Measurements from ENCODE around the gene SLC39A11.

The SLC39A11 gene

DNA sequence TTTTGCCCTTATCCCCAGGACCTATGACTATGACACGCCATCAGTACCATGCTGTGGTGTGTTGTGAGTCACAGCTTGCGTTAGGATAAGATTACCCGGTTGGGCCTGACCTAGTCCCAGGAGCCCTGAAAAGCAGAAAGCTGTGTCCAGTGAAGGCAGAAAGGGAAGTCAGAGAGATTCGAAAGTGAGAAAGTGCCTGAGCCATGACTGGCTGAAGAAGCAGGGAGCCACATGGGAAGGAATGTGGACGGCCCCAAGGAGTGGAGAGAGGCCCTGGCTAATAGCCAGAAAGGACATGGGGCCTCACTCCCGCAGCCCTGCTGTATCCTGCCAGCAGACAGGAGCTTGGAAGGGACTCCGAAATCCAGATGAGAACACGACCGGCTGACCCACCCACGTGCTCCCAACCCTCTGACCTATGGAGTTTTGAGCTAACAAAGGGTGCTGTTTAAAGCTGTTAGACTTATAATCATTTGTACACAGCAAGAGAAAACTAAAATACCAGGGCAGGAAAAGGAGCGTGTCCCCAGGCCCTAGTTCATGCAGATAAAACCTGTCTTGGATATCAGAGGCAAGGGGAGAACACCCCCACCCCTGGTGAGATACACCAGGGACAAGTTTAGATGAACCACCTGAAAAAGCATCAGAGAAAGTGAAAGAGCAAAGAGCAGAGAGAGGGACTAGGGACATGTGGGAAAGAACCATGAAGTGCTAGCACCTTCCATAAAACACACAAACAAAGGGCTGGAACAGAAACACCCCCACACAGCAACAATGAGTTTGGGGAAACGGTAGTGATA is 115.3 kb downstream of the SLC39A11 start:
- DNase-seq (ENCODE audit: low read depth in 2 of 2), result no peak

DNA sequence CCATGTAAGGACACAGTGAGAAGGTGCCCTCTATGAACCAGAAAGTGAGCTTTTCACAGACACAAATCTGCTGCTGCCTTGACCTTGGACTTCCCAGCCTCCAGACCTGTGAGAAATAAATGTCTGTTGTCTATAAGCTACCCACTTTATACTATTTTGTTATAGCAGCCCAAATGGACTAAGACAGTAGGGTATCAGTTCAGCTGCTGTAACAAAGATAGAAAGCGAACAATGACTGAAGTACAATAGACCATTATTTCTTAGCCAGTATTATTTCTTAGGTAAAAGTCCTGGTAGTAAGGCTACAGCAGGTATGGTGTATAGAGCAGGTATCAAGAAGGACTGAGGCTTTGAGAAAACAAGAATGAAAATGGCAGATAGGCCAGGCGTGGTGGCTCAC is 117.0 kb downstream of the SLC39A11 start:
- no peak for DNase-seq (ENCODE audit: low read depth in 2 of 2)

GRCh38 chr17:72974605-72975232 is 117.8 kb downstream of the SLC39A11 start:
- no peak for DNase-seq (ENCODE audit: low read depth in 2 of 2)

GRCh38 chr17:72972263-72972951 is 120.1 kb downstream of the SLC39A11 start:
- DNase-seq (ENCODE audit: low read depth in 2 of 2), result no peak

DNA sequence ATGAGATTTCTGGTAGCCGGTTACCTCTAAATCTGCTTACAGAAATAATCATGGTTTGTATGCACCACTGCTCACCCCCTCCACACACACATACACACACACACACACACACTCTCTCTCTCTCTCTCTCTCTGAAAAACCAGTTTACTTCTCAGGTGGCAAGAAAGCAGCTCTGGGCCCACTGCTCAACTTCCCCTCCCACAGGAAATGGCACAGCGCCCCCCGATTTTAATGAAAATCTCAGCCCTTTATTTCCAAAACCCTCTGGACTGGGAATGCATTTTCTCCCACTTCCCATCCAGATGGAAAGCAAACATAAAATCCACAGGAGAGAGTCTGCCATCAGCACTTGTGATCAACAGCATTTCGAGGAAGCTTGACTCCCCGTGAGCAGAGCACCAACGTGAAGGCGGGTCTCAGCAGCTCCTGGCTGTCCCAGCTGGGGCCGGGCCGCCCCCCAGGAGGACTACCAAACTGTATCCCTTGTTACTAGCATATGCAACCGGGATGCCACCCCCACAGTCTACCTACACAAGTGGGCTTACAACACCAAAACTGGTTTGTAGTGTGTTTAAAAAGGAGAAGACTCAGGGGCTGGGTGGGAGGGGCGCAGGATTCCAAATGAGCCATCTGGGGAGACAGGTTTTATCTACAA is 121.1 kb downstream of the SLC39A11 start:
- no peak for DNase-seq (ENCODE audit: low read depth in 2 of 2)

GRCh38 chr17:72970797-72971196 is 121.7 kb downstream of the SLC39A11 start:
- DNase-seq (ENCODE audit: low read depth in 2 of 2), result no peak

DNA sequence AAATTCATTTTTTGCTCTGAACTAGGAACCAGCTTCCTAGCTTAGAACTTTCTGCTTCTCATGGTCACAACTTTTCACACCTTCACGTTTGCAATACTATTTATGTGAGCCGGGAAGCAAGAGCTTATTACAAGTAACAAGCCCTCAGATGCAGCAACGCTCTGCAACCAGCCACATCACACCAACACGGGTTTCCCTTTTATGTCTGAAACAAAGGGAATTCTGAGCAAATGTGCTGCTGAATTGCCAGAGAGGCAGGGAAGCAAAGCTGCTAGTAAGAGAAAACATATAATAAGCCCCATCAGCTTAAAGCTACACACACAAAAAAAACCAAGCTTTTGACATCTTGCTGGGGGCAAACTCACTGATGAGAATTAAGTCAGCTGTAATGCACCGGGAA is 122.2 kb downstream of the SLC39A11 start:
- DNase-seq (ENCODE audit: low read depth in 2 of 2), result no peak

GRCh38 chr17:72969293-72969906 is 123.1 kb downstream of the SLC39A11 start:
- DNase-seq (ENCODE audit: low read depth in 2 of 2), result no peak

GRCh38 chr17:72968798-72969197 is 123.7 kb downstream of the SLC39A11 start:
- DNase-seq (ENCODE audit: low read depth in 2 of 2), result no peak

GRCh38 chr17:72967977-72968585 is 124.4 kb downstream of the SLC39A11 start:
- DNase-seq (ENCODE audit: low read depth in 2 of 2), result no peak

DNA sequence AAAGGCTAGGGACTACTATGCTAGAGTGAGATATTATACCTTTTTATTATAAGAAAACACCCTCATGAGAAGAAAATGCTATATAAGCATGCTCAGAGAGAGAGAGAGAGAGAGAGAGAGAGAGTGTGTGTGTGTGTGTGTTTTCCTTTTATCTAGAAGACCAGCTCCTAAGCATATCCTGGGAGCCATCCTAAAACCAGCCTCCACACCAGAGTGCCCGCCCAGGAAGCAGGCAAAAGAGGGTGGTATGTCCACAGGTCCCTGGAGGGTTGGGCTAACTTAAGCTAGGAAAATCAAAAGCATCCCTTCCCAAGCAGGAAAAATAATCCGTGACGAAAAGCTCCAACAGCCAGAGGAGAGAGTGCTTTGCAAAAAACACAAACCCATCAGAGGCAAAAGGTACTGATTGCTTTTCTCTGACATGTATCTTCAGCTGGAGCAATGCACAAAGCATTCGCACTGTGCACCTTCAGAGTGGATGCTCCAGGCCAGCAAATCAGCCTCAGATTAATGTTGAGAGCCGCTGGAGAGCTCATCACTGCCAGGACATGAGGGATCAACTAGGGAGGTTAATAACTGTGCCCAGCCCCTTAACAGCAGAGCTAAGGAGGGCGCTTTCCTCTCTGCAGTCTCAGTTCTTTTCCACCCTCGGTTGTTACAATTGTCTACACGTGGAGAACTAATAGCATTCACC is 125.1 kb downstream of the SLC39A11 start:
- no peak for DNase-seq (ENCODE audit: low read depth in 2 of 2)

DNA sequence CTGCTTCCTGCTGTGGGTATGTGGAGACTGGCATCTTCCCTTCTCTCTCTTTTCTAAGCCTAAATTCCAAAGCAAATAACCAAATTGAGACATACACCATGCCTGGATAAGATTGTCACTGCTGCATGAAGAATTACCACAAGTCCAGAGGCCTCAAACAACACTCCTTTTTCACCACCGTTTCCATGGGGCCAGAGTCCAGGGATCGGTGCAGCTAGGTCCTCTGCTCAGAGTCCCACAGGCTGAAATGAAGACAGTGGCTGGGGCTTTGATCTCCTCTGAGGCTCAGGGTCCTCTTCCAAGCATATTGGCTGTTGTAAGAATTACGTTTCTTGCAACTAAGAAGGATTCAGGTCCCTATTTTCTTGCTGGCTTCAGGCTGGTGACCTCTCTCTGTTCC is 130.4 kb downstream of the SLC39A11 start:
- no peak for DNase-seq (ENCODE audit: low read depth in 2 of 2)

GRCh38 chr17:72955391-72956140 is 136.9 kb downstream of the SLC39A11 start:
- DNase-seq (ENCODE audit: low read depth in 2 of 2), result no peak

DNA sequence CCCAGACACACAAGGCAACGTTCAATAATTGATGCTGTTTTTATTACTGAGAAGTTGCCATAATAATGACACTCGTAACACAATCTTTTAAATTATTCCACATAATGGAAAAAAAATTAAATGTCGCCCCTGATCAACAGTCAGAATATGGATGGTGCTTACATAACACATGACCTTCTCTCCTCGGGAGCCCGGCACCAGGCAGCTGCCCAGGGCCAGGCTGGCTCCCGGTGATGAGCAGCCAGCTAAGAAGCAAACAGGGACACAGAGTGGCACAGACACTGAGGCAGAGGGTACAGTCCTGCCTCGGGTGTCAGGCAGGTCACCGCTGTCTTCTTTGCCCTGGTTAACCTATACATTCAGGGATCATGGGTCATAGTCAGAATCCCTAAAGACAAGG is 137.9 kb downstream of the SLC39A11 start:
- DNase-seq (ENCODE audit: low read depth in 2 of 2), result no peak

GRCh38 chr17:72953621-72954020 is 138.9 kb downstream of the SLC39A11 start:
- DNase-seq (ENCODE audit: low read depth in 2 of 2), result no peak

GRCh38 chr17:72952641-72953315 is 139.7 kb downstream of the SLC39A11 start:
- no peak for DNase-seq (ENCODE audit: low read depth in 2 of 2)

- no peak for DNase-seq (ENCODE audit: low read depth in 2 of 2)
Observed at GRCh38 chr17:72952220-72952619, 140.3 kb downstream of the SLC39A11 start.

- DNase-seq (ENCODE audit: low read depth in 2 of 2), result no peak
Observed at GRCh38 chr17:72950242-72950931, 142.1 kb downstream of the SLC39A11 start.

GRCh38 chr17:72948115-72948514 is 144.4 kb downstream of the SLC39A11 start:
- no peak for DNase-seq (ENCODE audit: low read depth in 2 of 2)
